GM21737 (cell line): Measurements from ENCODE around the gene COG5.
"Not testable (repeated sequence)": the region's sequence is repeated elsewhere in the genome, so short reads cannot be mapped to it uniquely, and the experiment has no call there.

Experiments used
- ATAC-seq: cut with Tn5 transposase; IDR thresholded peaks from one replicate; pipeline ENCODE4 v1.9.1; 2021; ENCODE audit warnings: mild to moderate bottlenecking, moderate library complexity; ENCODE audit not compliant: unreplicated experiment

COG5 gene

DNA sequence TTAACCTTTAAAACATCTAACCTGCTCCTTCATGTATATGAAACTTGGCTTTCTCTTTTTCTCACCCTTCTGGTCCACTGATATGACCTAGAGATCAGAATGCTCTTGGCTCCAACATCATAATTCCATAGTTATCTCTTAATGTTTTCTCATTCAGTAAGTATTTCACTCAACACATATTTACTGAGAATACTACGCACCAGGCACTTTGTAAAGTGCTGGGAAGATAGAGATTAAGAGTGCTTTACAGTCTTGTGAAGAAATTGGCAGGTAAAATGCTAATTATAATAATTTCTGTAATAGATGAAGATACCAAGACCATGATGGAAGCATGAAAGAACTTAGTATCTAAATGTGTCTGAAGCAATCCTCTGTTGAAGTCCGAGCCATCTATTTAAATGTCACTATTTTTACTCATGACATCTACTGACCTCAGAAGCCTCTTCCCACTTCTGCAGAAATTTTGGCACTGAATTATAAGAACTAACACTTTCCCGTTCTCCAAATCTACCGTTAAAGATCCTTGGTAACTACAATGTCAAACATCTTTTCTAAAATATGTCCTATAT, 278.7 kb downstream of the COG5 start:
- no peak for ATAC-seq

DNA sequence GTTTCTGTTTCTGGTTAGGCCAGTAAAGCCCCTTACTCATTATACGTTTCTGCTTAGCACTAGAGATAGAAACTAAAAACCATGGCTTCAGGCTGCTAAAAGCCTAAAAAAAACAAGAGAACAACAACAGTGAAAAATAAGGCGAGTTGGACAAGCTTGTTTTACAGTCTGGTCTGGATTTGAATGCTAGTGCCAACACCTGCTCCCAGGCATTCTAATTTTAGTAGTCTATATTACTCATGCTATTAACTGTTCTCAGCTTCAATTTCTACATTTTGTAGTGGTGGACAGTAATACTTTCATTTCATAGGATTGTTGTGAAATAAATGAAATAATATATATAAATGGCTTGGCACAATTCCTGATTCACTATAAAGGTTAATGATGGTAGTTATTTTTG, 286.4 kb downstream of the COG5 start:
- ATAC-seq = no peak

DNA sequence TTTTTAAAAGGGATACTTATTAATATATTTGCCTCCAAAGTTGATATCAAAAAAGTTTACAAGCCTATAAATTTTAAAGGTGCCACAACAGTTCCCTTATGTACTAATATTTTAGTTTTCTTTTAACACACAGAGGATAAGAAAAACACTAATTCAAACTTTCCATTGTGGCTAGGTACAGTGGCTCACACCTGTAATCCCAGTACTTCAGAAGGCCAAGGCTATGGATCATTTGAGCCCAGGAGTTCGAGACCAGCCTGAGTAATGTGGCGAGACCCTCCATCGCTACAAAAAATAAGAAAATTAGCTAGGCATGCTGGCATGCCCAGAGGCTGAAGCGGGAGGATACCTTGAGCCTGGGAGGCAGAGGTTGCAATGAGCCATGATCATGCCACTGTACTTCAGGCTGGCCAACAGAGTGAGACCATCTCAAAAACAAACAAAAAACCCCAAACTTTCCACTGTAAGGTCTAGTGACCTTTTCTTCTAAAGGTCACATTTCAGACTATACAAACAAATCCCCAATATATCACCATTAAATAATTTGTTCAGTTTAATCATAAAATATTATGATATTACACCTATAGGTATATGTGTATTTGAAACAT, 287.4 kb downstream of the COG5 start:
- no peak for ATAC-seq

DNA sequence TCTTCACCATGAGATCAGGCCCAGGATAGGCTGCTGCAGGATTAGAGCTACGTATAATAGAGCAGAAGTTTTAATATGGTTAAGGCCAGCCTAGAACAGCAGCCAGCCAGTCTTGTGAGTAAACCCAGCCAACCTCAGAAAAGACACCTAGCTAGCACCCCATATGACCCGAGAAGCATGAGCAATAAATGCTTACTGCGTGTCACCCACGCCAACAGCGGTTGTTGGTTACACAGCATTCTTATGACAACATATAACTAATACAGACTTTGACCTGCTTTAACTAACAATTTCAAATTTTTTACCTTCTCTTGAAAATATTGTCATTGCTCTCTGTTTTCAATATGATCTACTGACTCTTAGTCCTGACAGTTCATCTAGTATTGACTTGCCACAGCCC, 289.2 kb downstream of the COG5 start:
- no peak for ATAC-seq

DNA sequence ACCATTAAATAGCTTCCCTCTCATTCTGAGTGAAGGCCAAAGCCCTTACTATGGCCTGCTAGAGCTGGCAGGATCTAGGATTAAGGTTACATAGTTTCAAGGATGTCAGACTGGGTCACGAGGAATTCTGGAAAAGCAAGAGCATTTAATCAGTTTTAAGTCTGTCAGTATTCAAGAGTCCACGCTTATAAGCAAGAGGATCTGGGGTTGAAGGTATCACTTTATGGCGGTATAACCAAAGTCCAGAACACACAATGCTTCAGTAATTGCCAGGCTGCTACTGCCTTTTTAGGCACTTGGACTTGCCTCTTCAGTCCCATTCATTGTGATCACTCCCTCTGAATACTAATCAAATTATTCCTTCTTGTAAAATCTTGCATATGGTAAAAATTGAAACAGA, 293.9 kb downstream of the COG5 start:
- ATAC-seq = no peak

DNA sequence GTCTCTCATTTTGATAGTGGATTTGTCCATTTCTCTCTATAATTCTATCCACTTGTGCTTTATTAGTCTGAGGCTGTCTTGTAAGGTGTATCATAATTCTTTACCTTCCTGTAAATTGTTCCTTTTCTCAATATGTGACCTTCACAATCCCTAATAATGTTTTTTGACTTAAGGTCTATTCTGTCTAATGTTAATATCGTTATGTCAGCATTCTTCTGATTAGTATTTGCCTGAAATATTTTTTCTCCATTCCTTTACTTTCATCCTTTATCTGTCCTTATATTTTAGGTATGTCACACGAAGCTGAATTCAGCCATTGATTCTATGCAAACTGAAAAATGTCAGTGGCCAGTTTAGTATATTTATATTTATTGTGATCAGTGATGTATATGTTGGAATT, 295.1 kb downstream of the COG5 start:
- no peak for ATAC-seq

DNA sequence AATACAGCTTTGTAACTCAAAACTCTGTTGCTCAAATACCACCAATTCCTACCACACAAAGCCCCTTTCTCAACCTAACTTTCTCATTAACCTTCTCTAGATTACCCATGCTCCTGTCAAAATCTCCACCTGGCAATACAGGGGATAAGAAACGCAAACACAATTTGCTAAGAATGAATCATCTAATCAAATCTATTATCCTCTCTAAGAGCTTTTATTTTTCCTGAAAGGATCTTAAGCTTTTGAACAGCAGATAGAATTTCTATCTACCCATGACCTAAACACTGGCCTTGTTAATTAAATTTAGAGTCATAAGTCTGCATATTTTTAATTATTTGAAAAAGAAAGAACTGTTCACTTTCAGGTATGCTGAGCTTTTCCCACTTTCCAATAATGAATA, 296.6 kb downstream of the COG5 start:
- no peak for ATAC-seq

DNA sequence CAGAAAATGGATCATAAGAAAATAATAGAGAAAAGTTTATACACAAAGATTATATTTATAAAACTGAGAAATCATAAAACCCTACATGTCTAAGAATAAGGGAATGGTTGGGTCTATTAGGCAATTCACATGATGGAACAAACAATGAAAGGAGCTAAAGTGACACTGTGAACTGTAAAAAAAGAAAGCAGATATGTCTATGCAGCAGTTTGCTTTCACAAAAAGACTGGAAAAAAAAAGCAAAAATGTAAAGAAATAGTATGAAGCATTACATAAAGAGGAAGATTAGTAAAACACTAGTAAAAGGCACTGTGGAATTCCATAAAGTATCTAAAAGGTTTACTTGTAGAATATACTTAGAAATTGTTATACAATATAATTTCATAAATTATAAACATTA, 299.0 kb downstream of the COG5 start:
- no peak for ATAC-seq

DNA sequence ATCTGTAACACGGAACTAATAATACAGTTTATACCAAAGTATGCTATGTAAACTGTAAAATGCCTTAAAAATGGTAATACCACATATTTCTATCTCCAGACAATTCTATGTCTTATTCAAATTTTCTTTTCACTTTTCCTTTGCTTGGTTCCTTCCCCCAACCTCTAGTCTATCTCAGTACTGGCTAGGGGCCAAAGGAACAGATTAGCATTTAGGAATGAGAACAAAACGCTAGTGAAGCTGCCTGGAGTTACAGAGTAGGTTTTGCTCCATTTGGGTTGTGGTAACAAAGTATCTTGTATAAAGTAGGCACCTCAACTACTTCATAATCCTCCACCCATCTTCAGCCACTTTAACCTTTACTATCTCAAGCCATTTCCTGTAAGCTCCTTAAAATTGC, 300.9 kb downstream of the COG5 start:
- ATAC-seq = no peak

DNA sequence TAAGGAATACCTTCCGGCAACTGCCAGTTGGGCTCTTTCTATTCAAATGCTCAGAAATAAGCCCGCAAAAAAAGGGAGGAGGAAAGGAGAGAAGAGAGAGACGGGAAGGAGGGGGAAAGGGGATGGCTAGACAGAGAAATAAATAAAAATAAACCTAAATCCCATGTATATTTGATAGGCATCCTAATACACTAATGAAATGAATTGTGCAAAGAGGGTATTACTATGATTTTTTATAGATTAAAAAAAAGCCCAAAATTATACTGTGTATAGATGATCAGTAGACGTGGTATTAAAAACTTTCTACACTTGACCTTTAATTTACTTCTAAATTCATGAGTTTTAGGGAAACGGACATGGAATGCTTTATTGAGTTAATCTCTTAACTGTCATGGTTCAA, 305.0 kb downstream of the COG5 start:
- ATAC-seq = no peak

DNA sequence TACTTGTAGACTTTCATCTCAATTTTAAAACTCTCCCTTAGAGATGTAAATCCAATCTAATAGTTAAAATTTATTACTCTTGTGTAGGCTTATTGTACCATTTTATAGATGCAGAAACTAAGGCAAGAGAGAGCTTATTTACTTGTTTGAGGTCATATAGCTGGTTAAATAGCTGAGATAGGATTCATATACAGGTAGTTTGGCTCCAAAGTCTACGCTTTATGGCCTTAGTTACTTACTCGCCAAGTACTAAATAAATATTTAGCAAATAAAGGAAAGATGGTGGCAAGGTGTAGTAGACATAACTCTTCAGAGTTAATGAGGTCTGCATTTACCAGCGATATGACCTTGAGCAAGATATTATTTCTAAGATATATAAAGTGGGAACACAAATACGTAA, 308.1 kb downstream of the COG5 start:
- no peak for ATAC-seq

DNA sequence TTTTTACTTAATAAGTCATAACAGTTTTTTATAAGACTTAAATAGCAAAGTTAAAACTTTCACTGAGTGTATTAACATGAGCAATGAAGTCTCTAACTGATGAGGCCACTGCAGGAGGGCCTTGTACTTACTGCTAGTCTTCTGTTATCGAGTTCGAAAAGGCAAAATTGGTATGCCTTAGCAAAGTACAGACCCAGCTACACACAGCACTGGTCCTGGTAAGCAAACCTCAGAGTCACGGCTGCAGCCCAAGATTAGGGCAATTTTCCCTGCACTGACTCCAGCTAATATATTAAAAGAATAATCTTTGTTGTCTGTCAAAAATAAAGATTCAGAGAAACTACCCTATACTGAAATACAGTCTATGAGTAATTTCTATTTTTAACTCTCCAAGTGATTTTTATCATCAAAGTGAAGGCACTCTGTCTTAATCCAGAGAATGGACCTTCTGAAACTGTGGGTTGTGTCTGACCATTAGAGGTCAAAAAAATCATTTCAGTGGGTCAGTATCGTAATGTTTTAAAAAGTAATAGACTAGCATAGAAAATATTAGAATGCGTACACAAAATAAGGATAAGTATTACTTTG, 309.2 kb downstream of the COG5 start:
- no peak for ATAC-seq

DNA sequence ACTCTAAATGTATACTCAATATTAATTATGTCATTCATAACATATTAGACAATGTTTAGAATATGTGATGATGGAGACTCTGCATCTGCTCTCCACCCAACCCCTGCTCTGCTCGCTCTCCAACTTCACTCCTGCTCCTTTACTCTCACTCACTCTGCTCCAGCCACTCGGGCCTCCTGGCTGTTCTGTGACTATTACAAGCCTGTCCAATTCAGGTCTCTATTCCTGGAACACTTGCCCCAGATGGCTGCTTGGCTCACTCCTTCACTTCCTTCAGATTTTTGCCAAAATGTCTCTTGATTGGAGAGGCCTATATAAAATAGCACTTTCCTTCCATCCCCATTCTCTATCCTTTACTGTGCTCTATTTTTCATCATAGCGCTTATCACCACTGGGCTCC, 310.1 kb downstream of the COG5 start:
- no peak for ATAC-seq

DNA sequence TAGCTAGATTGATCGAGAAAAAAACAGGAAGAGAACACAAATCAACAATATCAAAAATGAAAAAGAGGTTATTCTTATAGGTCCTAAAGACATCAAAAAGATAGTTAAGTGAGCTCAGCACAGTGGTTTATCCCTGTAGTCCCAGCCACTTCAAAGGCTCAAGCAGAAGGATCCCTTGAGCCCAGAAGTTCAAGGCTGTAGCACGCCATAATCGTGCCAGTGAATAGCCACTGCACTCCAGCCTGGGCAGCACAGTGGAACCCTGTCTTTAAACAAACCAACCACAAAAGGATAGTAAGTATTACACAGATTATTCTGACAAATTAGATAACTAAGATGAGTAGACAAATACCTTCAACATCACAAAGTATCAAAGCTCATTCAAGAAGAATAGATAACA, 311.8 kb downstream of the COG5 start:
- no peak for ATAC-seq

DNA sequence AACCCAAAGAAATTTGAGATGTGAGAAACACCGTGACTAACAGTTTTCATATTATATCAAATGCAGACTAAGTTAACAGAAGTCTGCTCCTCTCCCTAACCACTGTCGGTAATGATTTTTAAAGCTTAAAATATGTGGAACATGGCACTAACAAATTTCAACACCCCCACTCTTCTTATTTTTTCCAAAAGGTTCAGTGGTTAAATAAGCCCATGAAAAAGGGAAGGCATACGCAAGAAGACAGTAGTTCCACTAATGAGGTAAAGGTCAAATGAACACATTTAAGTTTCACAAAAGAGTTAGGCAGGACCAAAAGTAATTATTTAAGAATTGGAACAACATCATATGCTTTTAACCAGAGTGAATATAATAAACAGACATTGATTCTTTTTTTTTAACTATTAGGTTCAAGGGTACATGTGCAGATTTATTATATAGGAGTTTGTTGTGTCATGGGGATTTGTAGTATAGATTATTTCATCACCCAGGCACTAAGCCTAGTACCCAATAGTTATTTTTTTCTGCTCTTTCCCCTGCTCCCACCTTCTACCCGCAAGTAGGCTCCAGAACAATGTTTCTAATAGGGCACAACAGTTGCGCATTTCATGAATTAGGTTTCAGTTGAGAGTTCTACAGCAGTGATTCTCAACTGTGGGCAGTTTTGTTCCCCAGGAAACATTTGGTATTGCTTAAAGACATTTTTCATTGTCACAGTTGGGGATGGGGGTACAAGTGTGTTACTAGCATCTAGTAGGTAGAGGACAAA, 315.0 kb downstream of the COG5 start:
- ATAC-seq = no peak

DNA sequence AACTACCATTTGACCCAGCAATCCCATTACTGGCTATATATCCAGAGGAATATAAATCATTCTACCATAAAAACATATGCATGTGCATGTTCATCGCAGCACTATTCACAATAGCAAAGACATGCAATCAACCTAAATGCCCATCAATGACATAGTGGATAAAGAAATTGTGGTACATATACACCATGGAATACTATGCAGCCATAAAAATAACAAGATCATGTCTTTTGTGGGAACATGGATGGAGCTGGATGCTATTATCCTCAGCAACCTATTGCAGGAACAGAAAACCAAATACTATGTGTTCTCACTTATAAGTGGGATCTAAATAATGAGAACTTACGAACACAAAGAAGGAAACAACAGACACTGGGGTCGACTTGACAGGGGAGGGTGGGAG, 316.9 kb downstream of the COG5 start:
- not testable (repeated sequence) for ATAC-seq

DNA sequence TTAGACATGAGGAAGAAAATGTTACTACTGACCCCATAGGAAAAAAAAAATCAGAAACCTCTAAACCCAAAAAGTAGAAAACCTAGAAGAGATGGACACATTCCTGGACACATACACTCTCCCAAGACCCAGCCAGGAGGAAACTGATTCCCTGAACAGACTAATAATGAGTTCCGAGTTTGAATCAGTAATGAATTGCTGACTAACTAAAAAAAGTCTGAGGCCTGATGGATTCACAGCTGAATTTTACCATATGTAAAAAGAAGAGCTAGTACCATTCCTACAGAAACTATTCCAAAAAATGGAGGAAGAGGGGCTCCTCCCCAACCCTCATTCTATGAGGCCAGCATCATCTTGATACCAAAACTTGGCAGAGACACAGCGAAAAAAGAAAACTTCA, 319.1 kb downstream of the COG5 start:
- ATAC-seq = no peak

DNA sequence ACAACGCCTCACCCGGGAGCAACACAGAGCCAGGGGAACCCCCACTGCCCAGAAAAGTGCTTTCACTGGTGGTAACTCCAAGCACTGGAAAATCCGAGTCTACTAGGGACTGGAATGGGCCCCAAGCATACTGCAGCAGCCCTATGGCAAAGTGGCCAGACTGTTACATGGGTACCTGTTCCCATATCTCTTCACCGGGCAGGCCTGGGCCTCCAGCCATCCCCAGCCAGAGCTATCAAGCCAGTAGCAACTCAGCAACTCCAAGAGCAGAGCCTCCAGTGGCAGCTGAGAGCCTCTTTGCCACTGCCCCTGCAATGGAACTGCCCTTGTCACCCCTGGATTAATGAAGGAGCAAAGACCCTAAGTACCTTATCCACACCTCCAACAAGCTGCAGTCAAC, 321.5 kb downstream of the COG5 start:
- ATAC-seq = no peak

DNA sequence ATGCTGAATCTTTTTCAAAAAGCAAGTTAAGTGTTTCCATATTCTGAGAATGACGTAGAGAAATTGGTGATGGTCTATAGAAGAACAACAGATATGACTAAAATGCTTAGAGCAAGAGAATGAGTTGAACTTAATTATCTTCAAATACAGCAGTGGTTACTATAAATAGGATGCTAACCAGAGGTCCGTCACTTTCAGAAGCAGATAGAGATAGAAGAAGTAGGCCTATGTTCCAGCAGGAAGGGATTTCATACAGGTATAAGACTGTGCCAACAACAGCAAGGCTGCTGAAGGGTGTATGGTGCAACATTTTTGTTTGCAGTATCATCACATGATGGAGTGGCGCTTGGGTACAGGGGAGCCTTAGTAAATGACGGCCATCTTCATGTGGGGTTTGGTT, 326.3 kb downstream of the COG5 start:
- ATAC-seq = no peak

DNA sequence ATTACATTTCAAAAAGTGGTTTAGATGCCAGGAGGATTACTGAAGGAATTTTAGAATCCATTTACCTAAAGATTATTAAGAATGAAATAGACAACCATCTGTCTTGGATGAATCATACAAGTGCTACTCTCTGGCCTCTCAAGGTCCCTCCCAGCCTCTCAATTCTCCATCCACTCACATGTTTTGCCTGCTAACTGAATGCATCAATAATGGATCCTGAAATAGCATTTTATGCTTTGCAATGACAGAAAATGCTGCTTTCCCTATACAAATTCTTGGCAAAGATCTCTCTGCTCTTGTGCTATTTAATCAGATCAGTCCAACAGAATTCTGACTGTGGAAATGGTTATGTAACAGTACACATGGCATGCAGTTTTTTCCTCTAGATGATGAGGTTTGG, 326.9 kb downstream of the COG5 start:
- no peak for ATAC-seq

DNA sequence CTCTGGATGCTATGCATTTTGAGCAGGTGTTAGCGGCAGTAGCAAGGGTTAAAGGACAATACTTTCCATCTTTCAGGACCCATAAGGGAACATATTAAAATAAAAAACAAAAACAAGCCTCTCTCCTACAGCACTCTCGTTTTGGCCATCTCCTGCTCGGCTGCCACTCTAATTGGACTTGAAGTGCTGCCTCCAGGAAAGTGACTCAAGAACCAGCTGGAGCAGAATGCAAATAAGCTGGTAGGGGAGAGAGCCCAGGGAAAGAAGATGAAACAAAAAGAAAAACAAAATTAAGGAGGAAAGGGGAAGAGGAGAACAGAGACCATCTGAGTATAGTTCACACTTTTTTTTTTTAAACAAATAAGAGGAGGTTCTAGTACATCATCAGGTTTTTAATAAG, 329.3 kb downstream of the COG5 start:
- ATAC-seq = no peak

DNA sequence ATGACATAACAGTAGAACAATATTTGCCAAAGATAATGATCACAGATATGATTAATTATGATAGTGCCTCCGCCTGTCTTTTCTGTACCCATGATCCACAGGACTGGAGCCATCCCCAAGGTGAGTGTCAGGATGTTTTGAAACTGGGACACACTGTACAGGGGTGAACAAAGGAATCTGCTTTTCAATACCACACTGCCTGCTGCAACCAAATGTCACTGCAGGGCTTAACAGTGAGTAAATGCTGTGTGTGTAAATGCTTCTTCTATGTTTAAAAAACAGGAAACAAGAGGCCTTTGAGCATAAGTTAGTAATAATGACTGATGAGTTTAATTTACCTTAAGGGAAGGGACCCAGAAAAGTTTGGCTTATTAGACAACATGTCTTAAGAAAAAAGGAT, 329.7 kb downstream of the COG5 start:
- no peak for ATAC-seq
